Activated T-cell treated with anti-CD3 and anti-CD28 coated beads, Interleukin-2, amount 50 U/mL, for 72 hours (primary cell): Measurements from ENCODE around the gene KRTAP10-4. TPM values are rescaled to one million over a fixed set of nuclear protein-coding genes. Genes with fewer than 3 reads are reported as not detected.
"Not testable (repeated sequence)": the region's sequence is repeated elsewhere in the genome, so short reads cannot be mapped to it uniquely, and the experiment has no call there.

Experiments
- ATAC-seq, 2 donors: fragments of 150-1000 bp; cut with Tn5 transposase; replicated peaks in 1 of 2; 2 replicates each; pipeline ENCODE4 v1.10.0; 2021; ENCODE audit warnings: moderate library complexity in 2 of 2, mild to moderate bottlenecking in 1 of 2
- DNase-seq, 2 donors: peaks; one replicate each; pipeline ENCODE4 v3.0.0; 2021 to 2022; ENCODE audit warnings: mixed read lengths in 1 of 2
- H3K27ac Mint-ChIP-seq: one replicate; pipeline ENCODE4 v1.8.0; 2022; ENCODE audit warnings: mild to moderate bottlenecking, moderate library complexity, mixed read lengths
- H3K27me3 Mint-ChIP-seq: one replicate; pipeline ENCODE4 v1.8.0; 2022; ENCODE audit warnings: low read depth, mixed read lengths
- H3K36me3 Mint-ChIP-seq, 2 donors: one replicate each; pipeline ENCODE4 v1.8.0; 2022; ENCODE audit warnings: mixed read lengths in 2 of 2, mild to moderate bottlenecking in 1 of 2; ENCODE audit not compliant: insufficient read depth in 2 of 2
- H3K4me1 Mint-ChIP-seq: one replicate; pipeline ENCODE4 v1.8.0; 2022; ENCODE audit warnings: low read depth, mixed read lengths
- H3K4me3 Mint-ChIP-seq, 2 donors: one replicate each; pipeline ENCODE4 v1.8.0; 2022; ENCODE audit warnings: mild to moderate bottlenecking in 2 of 2, mixed read lengths in 2 of 2, moderate library complexity in 2 of 2
- H3K9me3 Mint-ChIP-seq, 2 donors: one replicate each; pipeline ENCODE4 v1.8.0; 2022; ENCODE audit warnings: mixed read lengths in 2 of 2
- total RNA-seq, 2 donors: library from RNA; stranded (reverse); gene quantifications; one replicate each; pipeline ENCODE4 v1.2.3, GENCODE V29; 2022

Gene KRTAP10-4
- total RNA-seq, 2 donors from 2014 or later, result not detected

DNA sequence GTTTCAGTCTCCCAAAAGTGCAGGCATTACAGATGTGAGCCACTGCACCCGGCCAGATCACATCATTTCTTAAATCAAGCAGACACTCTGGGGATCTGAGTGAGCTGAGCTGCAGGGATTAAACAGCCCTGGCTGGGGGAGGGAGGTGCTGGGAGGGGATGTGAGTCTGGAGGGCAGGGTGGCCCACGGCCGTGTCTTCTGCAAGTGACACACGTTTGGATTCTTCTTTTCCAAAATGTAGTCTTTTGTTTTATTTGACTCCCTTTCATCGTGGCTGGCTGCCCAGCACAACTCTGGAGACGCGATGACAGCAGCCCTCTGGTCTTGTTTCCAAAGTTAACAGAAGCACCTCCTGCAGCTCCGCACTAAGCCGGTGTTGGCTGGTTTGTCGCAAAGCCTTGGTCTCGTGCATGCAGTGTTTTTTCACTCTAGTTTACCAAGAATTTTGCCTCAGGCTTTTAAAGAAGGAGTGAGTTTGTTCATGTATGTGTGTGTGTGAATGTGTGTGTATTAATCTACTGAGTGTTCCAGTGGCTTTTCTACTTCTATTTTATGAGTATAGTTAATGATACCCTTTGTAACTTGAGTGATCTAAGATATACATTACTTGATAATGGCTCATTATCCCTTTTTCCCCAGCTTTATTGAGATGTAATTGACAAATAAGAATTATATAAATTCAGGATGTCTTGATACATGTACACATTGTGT lies 9.7 kb downstream of the KRTAP10-4 start:
- DNase-seq (no peak), ATAC-seq (no peak)
- Mint-ChIP-seq H3K36me3 (peaks cover 8 to 19% of the 10 kb centered on the region in 2 donors), H3K4me3 (no peak overlapping the region), H3K27ac (no peak overlapping the region), H3K4me1 (peaks cover 13% of the 10 kb centered on the region), H3K27me3 (peaks cover 16% of the 10 kb centered on the region), H3K9me3 (peaks cover 12 to 15% of the 10 kb centered on the region in 2 donors)

DNA sequence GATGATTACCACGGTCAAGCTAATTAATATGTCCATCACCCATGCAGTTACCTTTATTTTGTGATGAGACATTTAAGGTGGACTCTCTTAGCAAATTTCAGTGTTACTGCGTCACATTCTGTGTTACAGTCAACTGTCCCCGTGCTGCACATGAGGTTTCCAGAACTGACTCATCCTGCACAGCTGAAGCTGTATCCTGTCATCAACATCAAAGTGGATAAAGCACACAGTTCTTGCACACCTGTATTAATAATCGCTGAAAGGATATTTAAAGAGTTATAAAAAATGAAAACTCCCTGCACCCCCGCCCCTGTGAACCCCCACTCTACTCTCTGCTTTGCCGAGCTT lies 10.2 kb downstream of the KRTAP10-4 start:
- H3K27me3 Mint-ChIP-seq, result peaks cover 16% of the 10 kb centered on the region
- H3K36me3 Mint-ChIP-seq, result peaks cover 7 to 19% of the 10 kb centered on the region in 2 donors
- DNase-seq (peak; percentile 21 to 53), ATAC-seq (peak; percentile 90 to 100)
- H3K27ac Mint-ChIP-seq, result no peak overlapping the region
- H3K4me1 Mint-ChIP-seq, result peaks cover 13% of the 10 kb centered on the region
- H3K4me3 Mint-ChIP-seq, result no peak overlapping the region
- peaks cover 12 to 13% of the 10 kb centered on the region in 2 donors for H3K9me3 Mint-ChIP-seq

DNA sequence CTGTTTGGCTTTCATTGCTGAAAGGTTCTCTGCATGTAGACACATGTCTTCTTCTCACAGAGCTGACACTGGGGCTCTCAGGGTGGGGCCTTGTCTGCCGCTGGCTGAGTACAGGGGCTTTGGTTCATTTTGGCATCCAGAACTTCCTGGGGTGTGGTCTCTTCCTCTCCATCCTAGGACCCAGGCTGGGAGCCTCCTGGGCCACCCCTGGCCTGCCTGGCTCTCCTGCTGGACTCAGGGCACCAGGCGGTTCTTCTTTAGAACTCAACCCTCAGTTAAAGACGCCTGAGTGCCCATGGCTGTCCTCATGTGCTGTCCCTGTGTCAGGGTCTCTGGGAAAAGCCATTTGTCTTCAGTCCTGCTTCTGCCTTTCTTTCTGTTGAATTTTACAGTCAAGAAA lies 12.4 kb downstream of the KRTAP10-4 start:
- peaks cover 16% of the 10 kb centered on the region for H3K27me3 Mint-ChIP-seq
- peaks cover 13% of the 10 kb centered on the region for H3K4me1 Mint-ChIP-seq
- ATAC-seq, result no peak
- peaks cover 5 to 13% of the 10 kb centered on the region in 2 donors for H3K36me3 Mint-ChIP-seq
- peaks cover 7% of the 10 kb centered on the region in 2 donors for H3K9me3 Mint-ChIP-seq
- DNase-seq, result no peak
- no peak overlapping the region for H3K4me3 Mint-ChIP-seq
- H3K27ac Mint-ChIP-seq, result no peak overlapping the region

DNA sequence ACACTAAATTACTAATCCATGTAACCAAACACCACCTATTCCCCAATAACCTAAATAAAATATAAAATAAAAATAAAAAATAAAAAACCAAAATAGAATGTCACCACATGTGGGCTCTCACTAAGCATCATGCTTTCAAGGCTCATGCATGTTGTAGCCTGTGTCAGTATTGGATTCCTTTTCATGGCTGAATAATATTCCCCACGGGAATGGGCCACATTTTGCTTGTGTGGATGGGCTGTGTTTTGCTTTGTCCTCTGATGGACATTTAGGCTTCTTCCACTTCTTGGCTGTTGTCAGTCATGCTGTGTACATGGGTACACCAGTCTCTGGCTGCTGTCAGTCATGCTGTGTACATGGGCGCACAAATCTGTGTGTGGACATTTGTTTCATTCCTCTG lies 15.6 kb downstream of the KRTAP10-4 start:
- no peaks in the 10 kb centered on the region for H3K9me3 Mint-ChIP-seq
- ATAC-seq, result no peak
- peaks cover 6% of the 10 kb centered on the region for H3K4me1 Mint-ChIP-seq
- H3K27me3 Mint-ChIP-seq, result peaks cover 16% of the 10 kb centered on the region
- DNase-seq, result no peak
- no peaks in the 10 kb centered on the region for H3K36me3 Mint-ChIP-seq
- no peak overlapping the region for H3K27ac Mint-ChIP-seq
- no peak overlapping the region for H3K4me3 Mint-ChIP-seq

DNA sequence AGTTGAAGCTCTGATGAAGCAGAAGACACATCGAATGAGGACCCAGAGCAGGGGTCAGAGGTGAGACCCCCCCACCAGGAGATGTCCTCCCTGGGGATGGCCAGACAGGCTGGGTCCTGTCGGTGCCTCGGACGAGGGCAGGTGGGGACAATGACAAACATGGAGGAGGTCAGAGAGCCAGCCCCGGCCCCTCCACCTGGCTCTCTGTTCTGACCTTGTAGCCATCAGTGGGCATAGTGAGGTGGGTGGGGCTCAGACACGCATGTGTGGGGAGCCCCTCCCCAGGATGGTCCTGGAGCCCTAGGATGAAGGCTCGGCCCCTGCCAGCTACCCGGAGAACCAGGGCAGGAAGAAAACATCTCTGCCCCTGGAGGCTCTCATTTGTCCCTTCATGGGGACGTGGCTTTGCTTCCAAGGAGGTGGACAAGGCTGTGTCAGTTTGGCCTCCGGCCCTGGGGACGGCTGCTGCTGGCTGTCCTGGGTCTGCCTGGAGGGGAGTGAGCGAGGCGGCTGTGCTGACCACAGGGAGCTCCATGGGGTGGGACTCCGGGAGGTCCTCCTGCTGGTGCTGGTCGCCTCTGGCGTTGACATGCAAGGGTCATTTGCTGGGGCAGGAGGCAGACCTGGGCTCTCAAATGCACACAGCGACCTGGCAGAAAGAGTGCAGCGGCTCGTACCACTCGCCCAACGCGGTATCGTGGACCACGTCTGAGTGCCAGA lies 16.2 kb downstream of the KRTAP10-4 start:
- Mint-ChIP-seq H3K36me3 (no peaks in the 10 kb centered on the region), H3K27ac (no peak overlapping the region), H3K27me3 (peaks cover 16% of the 10 kb centered on the region), H3K4me1 (no peaks in the 10 kb centered on the region), H3K9me3 (no peaks in the 10 kb centered on the region), H3K4me3 (no peak overlapping the region)
- no peak for DNase-seq
- no peak for ATAC-seq

DNA sequence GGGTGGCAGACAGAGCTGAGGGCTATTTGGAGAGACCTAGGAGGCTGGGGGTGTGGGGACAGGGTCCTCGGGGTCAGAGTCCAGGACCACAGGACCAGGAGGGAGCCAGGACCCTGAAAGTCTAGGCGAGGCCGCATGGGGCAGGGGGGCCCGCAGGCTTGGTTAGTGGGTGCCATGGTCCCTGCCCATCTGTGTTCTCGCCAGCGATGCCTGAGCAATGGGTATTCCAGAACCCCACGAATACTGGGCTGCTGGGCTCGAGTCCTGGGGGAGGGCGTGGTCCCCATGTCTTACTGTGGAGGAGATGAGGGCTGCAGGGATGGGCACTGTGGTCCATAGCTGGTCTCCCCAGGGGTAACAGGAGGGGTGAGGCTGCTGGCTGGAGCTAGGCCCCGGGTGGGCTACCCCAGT lies 16.8 kb downstream of the KRTAP10-4 start:
- no peak overlapping the region for H3K27ac Mint-ChIP-seq
- H3K9me3 Mint-ChIP-seq, result no peaks in the 10 kb centered on the region
- H3K4me1 Mint-ChIP-seq, result no peaks in the 10 kb centered on the region
- DNase-seq, result no peak
- no peak for ATAC-seq
- H3K4me3 Mint-ChIP-seq, result no peak overlapping the region
- H3K36me3 Mint-ChIP-seq, result no peaks in the 10 kb centered on the region
- H3K27me3 Mint-ChIP-seq, result peaks cover 14% of the 10 kb centered on the region

DNA sequence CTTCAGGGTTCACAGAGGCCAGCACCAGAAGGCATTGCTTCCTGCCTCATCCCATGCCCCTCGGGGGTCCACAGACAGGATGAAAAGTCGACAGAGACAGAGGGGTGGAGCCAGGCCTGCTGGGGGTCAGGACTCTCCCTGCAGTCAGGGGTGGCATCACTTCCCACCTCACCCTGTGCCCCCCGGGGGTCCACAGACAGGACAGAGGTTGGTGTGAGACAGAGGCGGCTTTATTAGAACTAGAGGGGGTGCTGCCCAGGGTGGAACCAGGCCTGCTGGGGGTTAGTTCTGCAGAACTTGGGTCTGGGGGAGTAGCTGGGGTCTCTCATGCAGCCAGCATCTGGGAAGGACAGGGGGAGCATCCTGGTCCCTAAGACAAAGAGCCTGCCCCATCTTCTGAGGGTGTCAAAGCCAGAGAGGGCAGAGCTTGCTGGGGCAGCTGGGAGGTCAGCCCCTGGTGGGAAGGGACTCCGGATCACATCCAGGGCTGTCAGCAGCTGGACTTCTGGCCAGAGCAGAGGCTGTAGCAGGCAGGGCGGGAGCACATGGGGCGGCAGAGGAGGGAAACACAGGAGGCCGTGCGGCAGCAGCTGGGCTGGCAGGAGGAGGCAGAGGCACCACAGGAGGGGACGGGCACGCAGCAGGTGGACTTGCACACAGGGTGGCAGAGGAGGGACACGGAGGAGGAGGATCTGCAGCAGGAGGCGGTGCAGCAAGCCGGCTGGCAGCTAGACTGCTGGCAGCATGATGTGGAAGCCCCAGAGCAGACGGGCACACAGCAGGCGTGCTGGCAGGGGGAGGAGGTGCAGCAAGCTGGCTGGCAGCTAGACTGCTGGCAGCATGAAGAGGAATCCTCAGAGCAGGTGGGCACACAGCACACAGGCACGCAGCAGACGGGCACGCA lies 17.6 kb downstream of the KRTAP10-4 start:
- not testable (repeated sequence) for H3K4me3 Mint-ChIP-seq, DNase-seq, H3K4me1 Mint-ChIP-seq, ATAC-seq, H3K36me3 Mint-ChIP-seq, H3K9me3 Mint-ChIP-seq, H3K27ac Mint-ChIP-seq
- peaks cover 10% of the 10 kb centered on the region for H3K27me3 Mint-ChIP-seq

DNA sequence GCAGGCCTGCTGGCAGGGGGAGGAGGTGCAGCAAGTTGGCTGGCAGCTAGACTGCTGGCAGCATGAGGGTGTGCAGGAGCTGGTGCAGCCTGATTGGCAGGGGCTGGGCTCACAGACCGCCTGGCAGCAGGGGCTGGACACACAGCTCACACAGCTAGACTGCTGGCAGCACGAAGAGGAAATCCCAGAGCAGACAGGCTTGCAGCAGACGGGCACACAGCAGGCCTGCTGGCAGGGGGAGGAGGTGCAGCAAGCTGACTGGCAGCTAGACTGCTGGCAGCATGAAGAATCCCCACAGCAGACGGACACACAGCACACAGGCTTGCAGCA lies 18.2 kb downstream of the KRTAP10-4 start:
- H3K4me3 Mint-ChIP-seq, ATAC-seq, H3K9me3 Mint-ChIP-seq, H3K36me3 Mint-ChIP-seq, H3K27ac Mint-ChIP-seq, H3K27me3 Mint-ChIP-seq, DNase-seq, H3K4me1 Mint-ChIP-seq: not testable (repeated sequence)

DNA sequence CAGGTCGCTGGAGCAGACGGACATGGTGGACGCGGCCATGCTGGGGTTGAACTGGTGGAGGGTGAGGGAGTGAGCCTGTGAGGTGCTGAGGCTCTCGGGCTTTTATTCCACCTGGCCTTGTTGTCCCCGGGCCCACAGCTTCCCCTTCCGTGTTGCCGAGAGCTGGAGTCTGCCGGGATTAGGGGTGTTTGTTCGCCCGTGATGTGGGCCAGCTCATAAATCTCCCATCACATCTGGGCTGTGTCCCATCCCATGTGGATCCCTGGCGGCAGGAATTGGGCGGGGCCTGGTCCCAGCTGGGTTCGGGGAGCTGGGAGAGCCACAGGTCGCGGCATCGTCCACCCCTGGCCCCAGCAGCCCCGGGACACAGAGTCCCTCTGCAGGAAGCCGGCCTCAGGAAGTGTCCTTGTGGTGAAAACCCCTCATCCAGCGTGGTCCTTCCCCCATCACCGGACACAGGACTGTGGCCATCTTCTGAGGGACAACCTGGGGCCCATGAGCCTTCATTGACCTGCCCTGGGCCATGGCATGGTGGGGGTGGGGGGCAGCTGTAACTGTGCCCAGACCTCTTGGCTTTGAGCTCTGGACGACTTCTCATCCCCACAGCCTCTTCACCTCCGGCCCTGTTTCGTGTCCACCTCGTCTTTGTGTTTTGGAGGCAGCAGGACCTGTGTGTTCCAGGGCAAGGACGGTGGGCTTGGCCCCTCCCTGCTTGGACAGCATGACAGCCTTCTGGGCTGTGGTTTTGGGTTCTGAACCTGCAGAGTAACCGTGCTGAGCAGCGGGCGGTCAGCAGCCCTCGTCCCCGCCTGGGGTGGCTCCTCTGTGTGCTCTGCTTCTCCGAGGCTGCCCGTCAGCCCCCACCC lies 19.1 kb downstream of the KRTAP10-4 start, which contains the start of gene KRTAP10-6:
Gene KRTAP10-6, minus strand, starts transcription at position 60 of the 866 bp plus-strand sequence. Its CDS starts 21 bp downstream, at position 39.
- ATAC-seq (no peak), DNase-seq (no peak)
- Mint-ChIP-seq H3K4me3 (no peak within 1 kb of the TSS), H3K27ac (no peak within 1 kb of the TSS), H3K9me3 (no peaks in the 10 kb centered on the region), H3K27me3 (no peaks in the 10 kb centered on the region), H3K36me3 (no peaks in the 10 kb centered on the region), H3K4me1 (no peaks in the 10 kb centered on the region)

DNA sequence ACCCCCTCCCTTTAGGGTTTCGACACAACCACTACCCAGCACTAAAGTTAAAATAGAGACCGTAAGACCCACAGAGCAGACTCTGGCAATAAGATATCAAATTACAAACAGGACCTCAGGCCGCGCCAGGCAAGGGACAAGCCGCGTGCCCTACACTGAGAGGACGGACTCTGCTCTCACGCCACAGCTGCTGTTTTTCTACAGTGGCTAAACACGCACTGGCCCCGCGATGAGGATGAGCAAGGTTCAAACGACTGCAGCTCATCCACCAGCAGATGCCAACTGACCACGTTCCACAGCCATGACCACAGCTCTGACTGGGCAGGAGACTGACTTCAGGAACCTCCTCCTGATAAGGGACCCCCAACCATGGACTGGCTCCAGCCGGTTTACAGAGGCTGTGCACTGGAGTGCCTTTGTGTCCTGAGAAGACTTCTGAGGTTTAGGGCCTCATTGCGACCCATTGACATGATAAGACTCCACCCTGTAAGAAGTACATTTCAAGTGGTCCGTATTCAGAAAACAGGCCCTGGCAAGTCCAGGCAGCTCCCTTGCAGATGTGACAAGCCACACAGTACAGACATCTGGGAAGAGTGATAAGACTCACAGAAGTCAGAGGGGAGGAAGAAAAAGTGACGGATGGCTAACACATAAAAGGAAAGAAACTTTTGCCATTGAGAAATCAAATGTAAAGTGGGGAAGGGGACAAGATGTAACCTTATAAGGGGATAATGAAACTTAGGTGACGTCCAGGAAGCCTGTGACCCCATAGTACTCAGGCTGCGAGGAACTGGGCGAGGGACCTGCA lies 20.3 kb downstream of the KRTAP10-4 start:
- ATAC-seq (no peak), DNase-seq (no peak)
- H3K4me1 Mint-ChIP-seq, result no peaks in the 10 kb centered on the region
- H3K9me3 Mint-ChIP-seq, result peaks cover 1 to 2% of the 10 kb centered on the region in 2 donors
- no peak overlapping the region for H3K4me3 Mint-ChIP-seq
- H3K27ac Mint-ChIP-seq, result no peak overlapping the region
- no peaks in the 10 kb centered on the region for H3K27me3 Mint-ChIP-seq
- peaks cover 0 to 2% of the 10 kb centered on the region in 2 donors for H3K36me3 Mint-ChIP-seq

DNA sequence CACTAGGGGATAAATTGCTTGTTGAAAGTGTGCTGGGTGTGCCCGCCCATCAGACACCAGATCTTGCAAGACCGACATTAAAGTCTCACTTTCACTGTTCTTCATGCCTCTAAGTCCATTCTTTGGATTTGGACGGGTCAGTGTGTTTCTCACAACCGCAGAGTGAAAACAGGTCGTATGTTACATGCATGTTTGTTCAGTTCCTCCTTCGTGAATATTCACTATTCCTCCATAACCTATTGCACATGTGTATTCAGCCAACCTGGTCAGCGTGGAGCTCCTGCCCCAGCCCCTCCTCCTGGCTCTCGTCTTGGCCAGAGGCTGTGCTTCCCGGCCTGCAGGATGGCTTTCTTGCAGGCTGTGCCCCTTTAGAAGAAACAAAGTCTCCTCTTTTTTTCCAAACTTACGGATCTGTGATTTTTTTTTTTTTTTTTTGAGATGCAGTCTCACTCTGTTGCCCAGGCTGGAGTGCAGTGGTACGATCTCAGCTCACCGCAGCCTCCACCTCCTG lies 20.9 kb downstream of the KRTAP10-4 start:
- Mint-ChIP-seq H3K9me3 (peaks cover 1 to 3% of the 10 kb centered on the region in 2 donors), H3K4me1 (no peaks in the 10 kb centered on the region), H3K27me3 (no peaks in the 10 kb centered on the region), H3K27ac (no peak overlapping the region), H3K36me3 (peaks cover 0 to 2% of the 10 kb centered on the region in 2 donors), H3K4me3 (no peak overlapping the region)
- ATAC-seq, result no peak
- no peak for DNase-seq
